ENCODE measurements around the gene C12orf60.

- TF ChIP-seq, protein P1, sequence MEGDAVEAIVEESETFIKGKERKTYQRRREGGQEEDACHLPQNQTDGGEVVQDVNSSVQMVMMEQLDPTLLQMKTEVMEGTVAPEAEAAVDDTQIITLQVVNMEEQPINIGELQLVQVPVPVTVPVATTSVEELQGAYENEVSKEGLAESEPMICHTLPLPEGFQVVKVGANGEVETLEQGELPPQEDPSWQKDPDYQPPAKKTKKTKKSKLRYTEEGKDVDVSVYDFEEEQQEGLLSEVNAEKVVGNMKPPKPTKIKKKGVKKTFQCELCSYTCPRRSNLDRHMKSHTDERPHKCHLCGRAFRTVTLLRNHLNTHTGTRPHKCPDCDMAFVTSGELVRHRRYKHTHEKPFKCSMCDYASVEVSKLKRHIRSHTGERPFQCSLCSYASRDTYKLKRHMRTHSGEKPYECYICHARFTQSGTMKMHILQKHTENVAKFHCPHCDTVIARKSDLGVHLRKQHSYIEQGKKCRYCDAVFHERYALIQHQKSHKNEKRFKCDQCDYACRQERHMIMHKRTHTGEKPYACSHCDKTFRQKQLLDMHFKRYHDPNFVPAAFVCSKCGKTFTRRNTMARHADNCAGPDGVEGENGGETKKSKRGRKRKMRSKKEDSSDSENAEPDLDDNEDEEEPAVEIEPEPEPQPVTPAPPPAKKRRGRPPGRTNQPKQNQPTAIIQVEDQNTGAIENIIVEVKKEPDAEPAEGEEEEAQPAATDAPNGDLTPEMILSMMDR (IDR thresholded peaks at IDR 0.05): no peak
- TF ChIP-seq POLR2A (IDR thresholded peaks at IDR 0.05): no peak
These were observed 21.9 kb upstream of the C12orf60 start for GRCh38 chr12:14781563-14781962.

All from thyroid gland (tissue), 4 donors.